Measurements from ENCODE around the gene ZNRF1.
"Not testable (repeated sequence)": the region's sequence is repeated elsewhere in the genome, so short reads cannot be mapped to it uniquely, and the experiment has no call there.

The ZNRF1 gene

GRCh38 chr16:75114179-75114945 lies 115.5 kb downstream of the ZNRF1 start:
- DNase-seq (ENCODE audit: low spot score): no peak

GRCh38 chr16:75114946-75115825 lies 116.4 kb downstream of the ZNRF1 start:
- no peak for DNase-seq (ENCODE audit: low spot score)

- peak; percentile 62 for DNase-seq (ENCODE audit: low spot score)
These were observed 117.5 kb downstream of the ZNRF1 start, which contains the start of gene LDHD for GRCh38 chr16:75116081-75116910. Gene LDHD, minus strand, starts transcription at chr16:75116780. Its CDS starts 60 bp downstream, at chr16:75116720.

- no peak for DNase-seq (ENCODE audit: low spot score)
These were observed 118.1 kb downstream of the ZNRF1 start for GRCh38 chr16:75116911-75117245.

GRCh38 chr16:75118943-75119539 lies 120.2 kb downstream of the ZNRF1 start:
- no peak for DNase-seq (ENCODE audit: low spot score)

GRCh38 chr16:75120253-75120652 lies 121.4 kb downstream of the ZNRF1 start:
- no peak for DNase-seq (ENCODE audit: low spot score)

- no peak for DNase-seq (ENCODE audit: low spot score)
These were observed 123.2 kb downstream of the ZNRF1 start for GRCh38 chr16:75121949-75122568.

- no peak for DNase-seq (ENCODE audit: low spot score)
These were observed 123.8 kb downstream of the ZNRF1 start for GRCh38 chr16:75122609-75123008.

- no peak for DNase-seq (ENCODE audit: low spot score)
These were observed 129.0 kb downstream of the ZNRF1 start for GRCh38 chr16:75127713-75128415.

- not testable (repeated sequence) for DNase-seq (ENCODE audit: low spot score)
These were observed 130.8 kb downstream of the ZNRF1 start for GRCh38 chr16:75129421-75130149.

- no peak for DNase-seq (ENCODE audit: low spot score)
These were observed 131.4 kb downstream of the ZNRF1 start for GRCh38 chr16:75130150-75130771.

GRCh38 chr16:75131081-75131480 lies 132.3 kb downstream of the ZNRF1 start:
- DNase-seq (ENCODE audit: low spot score): no peak

GRCh38 chr16:75138233-75138632 lies 139.4 kb downstream of the ZNRF1 start:
- DNase-seq (ENCODE audit: low spot score): no peak

GRCh38 chr16:75138636-75139035 lies 139.8 kb downstream of the ZNRF1 start:
- DNase-seq (ENCODE audit: low spot score): no peak

GRCh38 chr16:75139498-75139897 lies 140.7 kb downstream of the ZNRF1 start:
- DNase-seq (ENCODE audit: low spot score): no peak

- DNase-seq (ENCODE audit: low spot score): no peak
These were observed 145.1 kb downstream of the ZNRF1 start for GRCh38 chr16:75143941-75144340.

GRCh38 chr16:75147968-75148310 lies 149.1 kb downstream of the ZNRF1 start:
- no peak for DNase-seq (ENCODE audit: low spot score)

- DNase-seq (ENCODE audit: low spot score): peak; percentile 87
These were observed 149.7 kb downstream of the ZNRF1 start, which contains the start of gene ZFP1 for GRCh38 chr16:75148311-75149195. Gene ZFP1, plus strand, starts transcription at chr16:75148524. Its CDS starts 4,428 bp downstream, at chr16:75152952.

- DNase-seq (ENCODE audit: low spot score): no peak
These were observed 153.0 kb downstream of the ZNRF1 start for GRCh38 chr16:75151798-75152197.

All from hematopoietic multipotent progenitor cell treated with erythropoietin and hydrocortisone succinate and interleukin-3 and kit ligand, for 15 days (in vitro differentiated cells).